H9 (cell line): Measurements from ENCODE around the gene VPS25. TPM values are rescaled to one million over a fixed set of nuclear protein-coding genes. Genes with fewer than 3 reads are reported as not detected.

ENCODE experiments used
- DNase-seq: peaks from one replicate; pipeline ENCODE4 v3.0.0-alpha.2; 2017
- H2AFZ ChIP-seq: one replicate; pipeline ENCODE4 v1.6.1; 2013; ENCODE audit warnings: mild to moderate bottlenecking, low read length, control low read depth, moderate library complexity
- H2AK5ac ChIP-seq: 2 replicates; pipeline ENCODE4 v1.6.1; 2013; ENCODE audit warnings: low read length, control low read depth, mixed read lengths; ENCODE audit not compliant: insufficient read length
- H2BK120ac ChIP-seq: one replicate; pipeline ENCODE4 v1.6.1; 2013; ENCODE audit warnings: low read depth, mild to moderate bottlenecking, low read length, control low read depth, inconsistent platforms; ENCODE audit not compliant: poor library complexity, severe bottlenecking
- H2BK12ac ChIP-seq: 2 replicates; pipeline ENCODE4 v1.6.1; 2013; ENCODE audit warnings: low read length, control low read depth, mixed read lengths, low read depth; ENCODE audit not compliant: insufficient read length
- H2BK15ac ChIP-seq: 2 replicates; pipeline ENCODE4 v1.6.1; 2013; ENCODE audit warnings: low read depth, low read length, control low read depth
- H2BK20ac ChIP-seq: one replicate; pipeline ENCODE4 v1.6.1; 2013; ENCODE audit warnings: low read depth, mild to moderate bottlenecking, low read length, control low read depth, inconsistent platforms; ENCODE audit not compliant: poor library complexity, severe bottlenecking
- H2BK5ac ChIP-seq: 2 replicates; pipeline ENCODE4 v1.6.1; 2013; ENCODE audit warnings: low read length, control low read depth, mixed read lengths; ENCODE audit not compliant: insufficient read length
- H3K14ac ChIP-seq: 2 replicates; pipeline ENCODE4 v1.6.1; 2013; ENCODE audit warnings: low read length, control low read depth; ENCODE audit not compliant: insufficient read depth
- H3K18ac ChIP-seq: 2 replicates; pipeline ENCODE4 v1.6.1; 2013; ENCODE audit warnings: low read depth, mild to moderate bottlenecking, mixed read lengths, low read length, control low read depth; ENCODE audit not compliant: insufficient read length
- H3K23ac ChIP-seq: 2 replicates; pipeline ENCODE4 v1.6.1; 2013; ENCODE audit warnings: low read length, control low read depth, mixed read lengths, low read depth; ENCODE audit not compliant: insufficient read length
- H3K23me2 ChIP-seq: 2 replicates; pipeline ENCODE4 v1.6.1; 2013; ENCODE audit warnings: low read depth, mild to moderate bottlenecking, mixed read lengths, low read length, control low read depth; ENCODE audit not compliant: insufficient read length, poor library complexity, severe bottlenecking
- H3K27ac ChIP-seq: 2 replicates; pipeline ENCODE4 v1.5.1; 2013; ENCODE audit warnings: low read length, control low read depth, mixed read lengths, low read depth; ENCODE audit not compliant: insufficient read length
- H3K27me3 ChIP-seq: 2 replicates; pipeline ENCODE4 v1.6.1; 2013; ENCODE audit warnings: low read length, control low read depth, inconsistent platforms; ENCODE audit not compliant: insufficient read depth
- H3K4ac ChIP-seq: 2 replicates; pipeline ENCODE4 v1.6.1; 2013; ENCODE audit warnings: low read depth, mild to moderate bottlenecking, control low read depth, inconsistent platforms, low read length, moderate library complexity
- H3K4me1 ChIP-seq: 2 replicates; pipeline ENCODE4 v1.6.1; 2013; ENCODE audit warnings: low read length, control low read depth, inconsistent platforms; ENCODE audit not compliant: insufficient read depth
- H3K4me2 ChIP-seq: 2 replicates; pipeline ENCODE4 v1.6.1; 2013; ENCODE audit warnings: low read length, control low read depth, mixed read lengths; ENCODE audit not compliant: insufficient read length, insufficient read depth
- H3K56ac ChIP-seq: 2 replicates; pipeline ENCODE4 v1.6.1; 2013; ENCODE audit warnings: low read depth, mild to moderate bottlenecking, mixed read lengths, low read length, control low read depth; ENCODE audit not compliant: insufficient read length
- H3K79me1 ChIP-seq: 2 replicates; pipeline ENCODE4 v1.6.1; 2013; ENCODE audit warnings: low read depth, mild to moderate bottlenecking, moderate library complexity, low read length, control low read depth, inconsistent platforms; ENCODE audit not compliant: insufficient read depth, poor library complexity, severe bottlenecking
- H3K79me2 ChIP-seq: 2 replicates; pipeline ENCODE4 v1.6.1; 2013; ENCODE audit warnings: low read length, control low read depth, inconsistent platforms; ENCODE audit not compliant: insufficient read depth
- H3K9ac ChIP-seq: 2 replicates; pipeline ENCODE4 v1.6.1; 2013; ENCODE audit warnings: low read length, control low read depth, mixed read lengths; ENCODE audit not compliant: insufficient read length; ENCODE audit errors: extremely low read depth
- H3K9me3 ChIP-seq: one replicate; pipeline ENCODE4 v1.6.1; 2013; ENCODE audit warnings: low read depth, low read length, inconsistent platforms; ENCODE audit not compliant: control insufficient read depth
- H3T11ph ChIP-seq: one replicate; pipeline ENCODE4 v1.6.1; 2013; ENCODE audit warnings: mild to moderate bottlenecking, low read length, control low read depth, inconsistent platforms
- H4K20me1 ChIP-seq: one replicate; pipeline ENCODE4 v1.6.1; 2013; ENCODE audit not compliant: control insufficient read depth, insufficient read length, insufficient read depth
- H4K5ac ChIP-seq: 2 replicates; pipeline ENCODE4 v1.6.1; 2013; ENCODE audit warnings: low read depth, mild to moderate bottlenecking, mixed read lengths, low read length, control low read depth; ENCODE audit not compliant: insufficient read length
- H4K8ac ChIP-seq: replicated peaks from 2 replicates; pipeline ENCODE4 v1.6.1; 2013; ENCODE audit warnings: low read length, control low read depth, mixed read lengths, low read depth; ENCODE audit not compliant: insufficient read length
- H4K91ac ChIP-seq: 2 replicates; pipeline ENCODE4 v1.6.1; 2013; ENCODE audit warnings: low read depth, mild to moderate bottlenecking, moderate library complexity, mixed read lengths, low read length, control low read depth; ENCODE audit not compliant: insufficient read length
- H3K27ac Mint-ChIP-seq, 3 experiments: 2 replicates in 2 of 3; 3 replicates in 1 of 3; pipeline ENCODE4 v1.8.0; 2020 to 2021; ENCODE audit warnings: mixed read lengths in 3 of 3, mild to moderate bottlenecking in 1 of 3, moderate library complexity in 1 of 3
- H3K27me3 Mint-ChIP-seq: 2 replicates; pipeline ENCODE4 v1.8.0; 2021; ENCODE audit warnings: low read depth, mild to moderate bottlenecking, moderate library complexity, mixed read lengths
- H3K36me3 Mint-ChIP-seq, 3 experiments: 2 replicates in 2 of 3; 3 replicates in 1 of 3; pipeline ENCODE4 v1.8.0; 2020 to 2021; ENCODE audit warnings: low read depth in 3 of 3, mixed read lengths in 3 of 3; ENCODE audit not compliant: insufficient read depth in 1 of 3
- H3K4me1 Mint-ChIP-seq, 2 experiments: 2 replicates each; pipeline ENCODE4 v1.8.0; 2020; ENCODE audit warnings: mixed read lengths in 2 of 2
- H3K4me3 Mint-ChIP-seq, 2 experiments: 2 replicates in 1 of 2; 3 replicates in 1 of 2; pipeline ENCODE4 v1.8.0; 2020 to 2021; ENCODE audit warnings: mild to moderate bottlenecking in 2 of 2, mixed read lengths in 2 of 2, moderate library complexity in 1 of 2
- H3K9me3 Mint-ChIP-seq, 2 experiments: 2 replicates in 1 of 2; 3 replicates in 1 of 2; pipeline ENCODE4 v1.8.0; 2020; ENCODE audit warnings: mild to moderate bottlenecking in 2 of 2, mixed read lengths in 2 of 2, moderate library complexity in 1 of 2
- CTCF ChIP-seq: fragments of 200-600 bp; sonication (generic); conservative IDR thresholded peaks from 3 replicates; pipeline ENCODE4 v1.8.0; 2021; ENCODE audit warnings: antibody characterized with exemption, mild to moderate bottlenecking
- WGBS: extraction: QIAGEN DNeasy Blood & Tissue Kit; methylation state at CpG from one replicate; pipeline ENCODE4 v1.1.7; 2013; ENCODE audit warnings: missing lambda C conversion rate, low lambda C conversion rate, mixed read lengths; ENCODE audit not compliant: insufficient read length; ENCODE audit errors: extremely low coverage; 5-methylcytosine and 5-hydroxymethylcytosine counted together
- total RNA-seq: library from RNA; stranded (reverse); gene quantifications from 2 replicates; pipeline ENCODE4 v1.2.1, GENCODE V29; 2021

The VPS25 gene
- total RNA-seq, 1 experiment from 2014 or later = 113 TPM

- no peak overlapping the region for H3K27ac Mint-ChIP-seq
These were observed 36.0 kb downstream of the VPS25 start for GRCh38 chr17:42809250-42809649.

More at GRCh38 chr17:42809250-42809649, 36.0 kb downstream of the VPS25 start:
- no peak overlapping the region for H2BK5ac ChIP-seq
- H3K9ac ChIP-seq = no peak overlapping the region
- H4K91ac ChIP-seq = no peak overlapping the region
- no peak for DNase-seq
- no peaks in the 10 kb centered on the region for H3K23me2 ChIP-seq
- Mint-ChIP-seq H3K36me3 (peaks cover 2 to 36% (median 30%) of the 10 kb centered on the region in 3 experiments; a peak in 5 of 7 replicates), H3K4me1 (no peaks in the 10 kb centered on the region), H3K27me3 (no peaks in the 10 kb centered on the region; the same call in 1 of the 2 replicates), H3K9me3 (no peaks in the 10 kb centered on the region), H3K4me3 (no peak overlapping the region)
- H3K27ac ChIP-seq = no peak overlapping the region
- no peak overlapping the region for H2BK120ac ChIP-seq
- no CpG with 5 or more reads among the region's 3 CpGs for WGBS
- no peak overlapping the region for H3T11ph ChIP-seq
- no peak overlapping the region for H4K8ac ChIP-seq
- no peak overlapping the region for H2BK15ac ChIP-seq
- H3K18ac ChIP-seq = no peak overlapping the region
- H3K9me3 ChIP-seq = no peaks in the 10 kb centered on the region
- no peaks in the 10 kb centered on the region for H3K79me2 ChIP-seq
- H3K79me1 ChIP-seq = no peaks in the 10 kb centered on the region
- H2BK20ac ChIP-seq = no peak overlapping the region
- H3K27me3 ChIP-seq = no peaks in the 10 kb centered on the region
- no peaks in the 10 kb centered on the region for H4K20me1 ChIP-seq
- H3K14ac ChIP-seq = no peak overlapping the region
- H2BK12ac ChIP-seq = no peak overlapping the region
- H3K4me2 ChIP-seq = no peak overlapping the region
- no peak overlapping the region for H3K4ac ChIP-seq
- no peak for TF ChIP-seq CTCF
- H3K4me1 ChIP-seq = no peaks in the 10 kb centered on the region
- H2AK5ac ChIP-seq = no peak overlapping the region
- no peak overlapping the region for H3K23ac ChIP-seq
- H4K5ac ChIP-seq = no peak overlapping the region
- H2AFZ ChIP-seq = no peak overlapping the region
- H3K56ac ChIP-seq = no peak overlapping the region
